Upper lobe of left lung (tissue), 4 donors: Measurements from ENCODE around the gene FHOD3.

Source experiments
- CTCF ChIP-seq, 6 experiments: fragments of 450-650 bp in 4 of 6; fragments of 200-600 bp in 2 of 6; sonication (generic) in 2 of 6; IDR thresholded peaks; one replicate each; pipeline ENCODE4 v1.5.1; 2016 to 2019; ENCODE audit warnings: antibody characterized with exemption in 6 of 6
- EP300 ChIP-seq, 4 donors: sonication (generic); formaldehyde crosslinking; IDR thresholded peaks; one replicate each; pipeline ENCODE4 v1.5.1; 2017; ENCODE audit warnings: antibody characterized with exemption in 4 of 4, control low read depth in 2 of 4
- POLR2A ChIP-seq, 4 donors: fragments of 450-650 bp; IDR thresholded peaks; one replicate each; pipeline ENCODE4 v1.5.1; 2016 to 2017; ENCODE audit warnings: antibody characterized with exemption in 4 of 4, mild to moderate bottlenecking in 2 of 4

- TF ChIP-seq CTCF (IDR thresholded peaks at IDR 0.05) (no peak), POLR2A (IDR thresholded peaks at IDR 0.05) (no peak), EP300 (IDR thresholded peaks at IDR 0.05) (no peak)
These were observed 521.1 kb downstream of the FHOD3 start for GRCh38 chr18:36818652-36819051.
